GM12865 (cell line): ENCODE results near the gene LDLRAD4.
A peak's percentile ranks its signal among the peaks of the same experiment; 100 is the strongest.

ENCODE experiments used
- DNase-seq: peaks from one replicate; pipeline ENCODE4 v3.0.0; 2010; ENCODE audit warnings: low read depth
- H3K4me3 ChIP-seq: 2 replicates; pipeline ENCODE4 v1.5.1; 2011; ENCODE audit warnings: mild to moderate bottlenecking, low read depth, low read length, control low read depth
- CTCF ChIP-seq: IDR thresholded peaks from 2 replicates; pipeline ENCODE4 v1.5.1; 2011; ENCODE audit warnings: low read length, control low read depth, low read depth, inconsistent platforms; ENCODE audit not compliant: insufficient read depth; ENCODE audit errors: missing control alignments

Gene LDLRAD4

GRCh38 chr18:13573750-13574149 is 355.2 kb downstream of the LDLRAD4 start:
- no peak for DNase-seq
- TF ChIP-seq CTCF: no peak
- H3K4me3 ChIP-seq: no peak overlapping the region

- no peak for TF ChIP-seq CTCF
- H3K4me3 ChIP-seq: no peak overlapping the region
- DNase-seq: no peak
These were observed 355.8 kb downstream of the LDLRAD4 start for GRCh38 chr18:13574355-13574754.

- DNase-seq: no peak
- TF ChIP-seq CTCF: no peak
- no peak overlapping the region for H3K4me3 ChIP-seq
These were observed 356.2 kb downstream of the LDLRAD4 start for GRCh38 chr18:13574761-13575160.

- peak overlapping the region; percentile 48 for H3K4me3 ChIP-seq
- no peak for TF ChIP-seq CTCF
- no peak for DNase-seq
These were observed 358.0 kb downstream of the LDLRAD4 start for GRCh38 chr18:13576598-13576997.

- no peak for TF ChIP-seq CTCF
- peak; percentile 92 for DNase-seq
These were observed 358.6 kb downstream of the LDLRAD4 start for GRCh38 chr18:13577091-13577697.

GRCh38 chr18:13577781-13578180 is 359.2 kb downstream of the LDLRAD4 start:
- TF ChIP-seq CTCF: no peak
- DNase-seq: peak; percentile 24
- peak overlapping the region; percentile 48 for H3K4me3 ChIP-seq

More at GRCh38 chr18:13577091-13577697, 358.6 kb downstream of the LDLRAD4 start:
- peak overlapping the region; percentile 48 for H3K4me3 ChIP-seq

GRCh38 chr18:13578400-13578799 is 359.8 kb downstream of the LDLRAD4 start:
- H3K4me3 ChIP-seq: peak overlapping the region; percentile 48
- no peak for TF ChIP-seq CTCF
- DNase-seq: peak; percentile 45
